Spleen (tissue), 7 donors: Measurements from ENCODE around the gene NIPA2.

Experiments
- CTCF ChIP-seq, 11 experiments: fragments of 200-600 bp in 7 of 11; fragments of 450-650 bp in 4 of 11; sonication (generic) in 4 of 11; IDR thresholded peaks in 8 of 11; conservative IDR thresholded peaks in 3 of 11; 1 replicate in 7 of 11; 2 replicates in 4 of 11; pipeline versions ENCODE4 v1.4.0 to v1.8.0; 2016 to 2021; ENCODE audit warnings: antibody characterized with exemption in 11 of 11, inconsistent platforms in 4 of 11, mild to moderate bottlenecking in 1 of 11
- POLR2A ChIP-seq, 3 donors: fragments of 450-650 bp; IDR thresholded peaks; one replicate each; pipeline ENCODE4 v1.5.1; 2017; ENCODE audit warnings: antibody characterized with exemption in 3 of 3, mild to moderate bottlenecking in 1 of 3
- donor health status: DM: no; HTN: no; CAD: no; lungs with moderate emphysema.
- donor health status: DM: no; HTN: no; CAD: no.
- donor health status: DM: no; HTN: no; CAD: no.

GRCh38 chr15:22903427-22903826, 65.0 kb downstream of the NIPA2 start:
- TF ChIP-seq CTCF (IDR thresholded peaks at IDR 0.05 in 8 of 11, conservative IDR thresholded peaks at IDR 0.05 in 3 of 11) (no peak), POLR2A (IDR thresholded peaks at IDR 0.05) (no peak)
